ENCODE data around the gene SLC26A1. TPM values are rescaled to one million over a fixed set of nuclear protein-coding genes. Genes with fewer than 3 reads are reported as not detected.

Gene SLC26A1
- total RNA-seq, 1 donor: 0.27 TPM

GRCh38 chr4:1028574-1029220 lies 35.5 kb upstream of the SLC26A1 start:
- TF ChIP-seq CTCF (IDR thresholded peaks at IDR 0.05; ENCODE audit: insufficient read depth, low read length): no peak
- DNase-seq (ENCODE audit: low read depth): no peak
- H3K4me3 ChIP-seq (ENCODE audit: low read depth, low read length): no peak overlapping the region

GRCh38 chr4:1027915-1028238 lies 34.7 kb upstream of the SLC26A1 start:
- DNase-seq (ENCODE audit: low read depth): no peak
- no peak for TF ChIP-seq CTCF (IDR thresholded peaks at IDR 0.05; ENCODE audit: insufficient read depth, low read length)
- H3K4me3 ChIP-seq (ENCODE audit: low read depth, low read length): no peak overlapping the region

- no peak for DNase-seq (ENCODE audit: low read depth)
- no peak for TF ChIP-seq CTCF (IDR thresholded peaks at IDR 0.05; ENCODE audit: insufficient read depth, low read length)
- H3K4me3 ChIP-seq (ENCODE audit: low read depth, low read length): no peak overlapping the region
These were observed 34.2 kb upstream of the SLC26A1 start for GRCh38 chr4:1027219-1027914.

DNA sequence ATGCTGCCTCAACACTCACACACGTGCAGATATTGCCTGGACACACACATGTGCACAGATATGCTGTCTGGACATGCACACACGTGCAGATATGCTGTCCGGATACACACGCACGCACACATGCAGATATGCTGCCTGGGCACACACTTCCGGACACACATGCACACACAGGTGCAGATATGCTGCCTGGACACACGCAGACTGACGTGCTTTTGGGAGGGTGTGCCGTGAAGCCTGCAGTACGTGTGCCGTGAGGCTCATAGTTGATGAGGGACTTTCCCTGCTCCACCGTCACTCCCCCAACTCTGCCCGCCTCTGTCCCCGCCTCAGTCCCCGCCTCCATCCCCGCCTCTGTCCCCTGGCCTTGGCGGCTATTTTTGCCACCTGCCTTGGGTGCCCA lies 32.9 kb upstream of the SLC26A1 start:
- no peak for DNase-seq (ENCODE audit: low read depth)
- no peak for TF ChIP-seq CTCF (IDR thresholded peaks at IDR 0.05; ENCODE audit: insufficient read depth, low read length)
- H3K4me3 ChIP-seq (ENCODE audit: low read depth, low read length): no peak overlapping the region

DNA sequence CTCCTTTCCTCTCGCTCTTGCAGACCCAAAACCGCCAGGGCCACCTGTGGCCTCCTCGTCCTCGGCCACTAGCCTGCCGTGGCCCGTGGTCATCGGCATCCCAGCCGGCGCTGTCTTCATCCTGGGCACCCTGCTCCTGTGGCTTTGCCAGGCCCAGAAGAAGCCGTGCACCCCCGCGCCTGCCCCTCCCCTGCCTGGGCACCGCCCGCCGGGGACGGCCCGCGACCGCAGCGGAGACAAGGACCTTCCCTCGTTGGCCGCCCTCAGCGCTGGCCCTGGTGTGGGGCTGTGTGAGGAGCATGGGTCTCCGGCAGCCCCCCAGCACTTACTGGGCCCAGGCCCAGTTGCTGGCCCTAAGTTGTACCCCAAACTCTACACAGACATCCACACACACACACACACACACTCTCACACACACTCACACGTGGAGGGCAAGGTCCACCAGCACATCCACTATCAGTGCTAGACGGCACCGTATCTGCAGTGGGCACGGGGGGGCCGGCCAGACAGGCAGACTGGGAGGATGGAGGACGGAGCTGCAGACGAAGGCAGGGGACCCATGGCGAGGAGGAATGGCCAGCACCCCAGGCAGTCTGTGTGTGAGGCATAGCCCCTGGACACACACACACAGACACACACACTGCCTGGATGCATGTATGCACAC lies 31.8 kb upstream of the SLC26A1 start:
- DNase-seq (ENCODE audit: low read depth): no peak
- H3K4me3 ChIP-seq (ENCODE audit: low read depth, low read length): no peak overlapping the region
- TF ChIP-seq CTCF (IDR thresholded peaks at IDR 0.05; ENCODE audit: insufficient read depth, low read length): no peak

- DNase-seq (ENCODE audit: low read depth): no peak
- H3K4me3 ChIP-seq (ENCODE audit: low read depth, low read length): no peak overlapping the region
- TF ChIP-seq CTCF (IDR thresholded peaks at IDR 0.05; ENCODE audit: insufficient read depth, low read length): no peak
These were observed 30.9 kb upstream of the SLC26A1 start for GRCh38 chr4:1023895-1024740.
